DND-41 (cell line): Measurements from ENCODE around the gene LST1.

Experiments
- EZH2 ChIP-seq: IDR thresholded peaks from 3 replicates; pipeline ENCODE4 v1.6.1; 2012; ENCODE audit warnings: borderline replicate concordance, low read depth, mild to moderate bottlenecking, moderate library complexity, low read length, inconsistent platforms; ENCODE audit not compliant: severe bottlenecking
- TF ChIP-seq, protein P1 (sequence below): IDR thresholded peaks from 2 replicates; pipeline ENCODE4 v1.5.1; 2012; ENCODE audit warnings: borderline replicate concordance, low read length, moderate library complexity, mild to moderate bottlenecking; ENCODE audit not compliant: poor library complexity, severe bottlenecking; ENCODE audit errors: extremely low read depth

GRCh38 chr6:31629014-31629413 lies 42.9 kb downstream of the LST1 start:
- TF ChIP-seq, protein P1, sequence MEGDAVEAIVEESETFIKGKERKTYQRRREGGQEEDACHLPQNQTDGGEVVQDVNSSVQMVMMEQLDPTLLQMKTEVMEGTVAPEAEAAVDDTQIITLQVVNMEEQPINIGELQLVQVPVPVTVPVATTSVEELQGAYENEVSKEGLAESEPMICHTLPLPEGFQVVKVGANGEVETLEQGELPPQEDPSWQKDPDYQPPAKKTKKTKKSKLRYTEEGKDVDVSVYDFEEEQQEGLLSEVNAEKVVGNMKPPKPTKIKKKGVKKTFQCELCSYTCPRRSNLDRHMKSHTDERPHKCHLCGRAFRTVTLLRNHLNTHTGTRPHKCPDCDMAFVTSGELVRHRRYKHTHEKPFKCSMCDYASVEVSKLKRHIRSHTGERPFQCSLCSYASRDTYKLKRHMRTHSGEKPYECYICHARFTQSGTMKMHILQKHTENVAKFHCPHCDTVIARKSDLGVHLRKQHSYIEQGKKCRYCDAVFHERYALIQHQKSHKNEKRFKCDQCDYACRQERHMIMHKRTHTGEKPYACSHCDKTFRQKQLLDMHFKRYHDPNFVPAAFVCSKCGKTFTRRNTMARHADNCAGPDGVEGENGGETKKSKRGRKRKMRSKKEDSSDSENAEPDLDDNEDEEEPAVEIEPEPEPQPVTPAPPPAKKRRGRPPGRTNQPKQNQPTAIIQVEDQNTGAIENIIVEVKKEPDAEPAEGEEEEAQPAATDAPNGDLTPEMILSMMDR = no peak
- TF ChIP-seq EZH2 = no peak
